ENCODE measurements around the gene BRPF3.

BRPF3 gene

GRCh38 chr6:36197739-36198221, 1.2 kb downstream of the BRPF3 start:
- Histone ChIP-seq H3K27ac (ENCODE audit: low read depth, low read length, poor library complexity, severe bottlenecking) (no peak overlapping the region), H3K79me2 (ENCODE audit: insufficient read depth, low read length) (no peaks in the 10 kb centered on the region), H3K4me2 (ENCODE audit: low read length) (peak overlapping the region; percentile 87), H3K9me3 (ENCODE audit: low read length) (no peaks in the 10 kb centered on the region), H3F3A (ENCODE audit: insufficient read depth, low read length) (no peaks in the 10 kb centered on the region), H4K20me1 (ENCODE audit: insufficient read depth, low read length) (no peaks in the 10 kb centered on the region), H3K36me3 (ENCODE audit: insufficient read depth, low read length) (peaks cover 33% of the 10 kb centered on the region), H3K4me1 (ENCODE audit: insufficient read depth, low read length, severe bottlenecking) (peaks cover 17% of the 10 kb centered on the region), H3K9ac (ENCODE audit: low read length) (no peak overlapping the region; the same call in 1 of the 2 replicates), H2AFZ (ENCODE audit: low read length) (no peak overlapping the region), H3K9me2 (ENCODE audit: low read depth, low read length) (no peaks in the 10 kb centered on the region), H3K27me3 (ENCODE audit: insufficient read depth, low read length) (no peaks in the 10 kb centered on the region), H3K4me3 (ENCODE audit: low read depth, low read length, poor library complexity, severe bottlenecking) (peak overlapping the region; percentile 77)
- TF ChIP-seq EZH2 (IDR thresholded peaks at IDR 0.05; ENCODE audit: borderline replicate concordance, low read length) = no peak
- TF ChIP-seq, protein P1, sequence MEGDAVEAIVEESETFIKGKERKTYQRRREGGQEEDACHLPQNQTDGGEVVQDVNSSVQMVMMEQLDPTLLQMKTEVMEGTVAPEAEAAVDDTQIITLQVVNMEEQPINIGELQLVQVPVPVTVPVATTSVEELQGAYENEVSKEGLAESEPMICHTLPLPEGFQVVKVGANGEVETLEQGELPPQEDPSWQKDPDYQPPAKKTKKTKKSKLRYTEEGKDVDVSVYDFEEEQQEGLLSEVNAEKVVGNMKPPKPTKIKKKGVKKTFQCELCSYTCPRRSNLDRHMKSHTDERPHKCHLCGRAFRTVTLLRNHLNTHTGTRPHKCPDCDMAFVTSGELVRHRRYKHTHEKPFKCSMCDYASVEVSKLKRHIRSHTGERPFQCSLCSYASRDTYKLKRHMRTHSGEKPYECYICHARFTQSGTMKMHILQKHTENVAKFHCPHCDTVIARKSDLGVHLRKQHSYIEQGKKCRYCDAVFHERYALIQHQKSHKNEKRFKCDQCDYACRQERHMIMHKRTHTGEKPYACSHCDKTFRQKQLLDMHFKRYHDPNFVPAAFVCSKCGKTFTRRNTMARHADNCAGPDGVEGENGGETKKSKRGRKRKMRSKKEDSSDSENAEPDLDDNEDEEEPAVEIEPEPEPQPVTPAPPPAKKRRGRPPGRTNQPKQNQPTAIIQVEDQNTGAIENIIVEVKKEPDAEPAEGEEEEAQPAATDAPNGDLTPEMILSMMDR (IDR thresholded peaks at IDR 0.05; ENCODE audit: low read length) = no peak

DNA sequence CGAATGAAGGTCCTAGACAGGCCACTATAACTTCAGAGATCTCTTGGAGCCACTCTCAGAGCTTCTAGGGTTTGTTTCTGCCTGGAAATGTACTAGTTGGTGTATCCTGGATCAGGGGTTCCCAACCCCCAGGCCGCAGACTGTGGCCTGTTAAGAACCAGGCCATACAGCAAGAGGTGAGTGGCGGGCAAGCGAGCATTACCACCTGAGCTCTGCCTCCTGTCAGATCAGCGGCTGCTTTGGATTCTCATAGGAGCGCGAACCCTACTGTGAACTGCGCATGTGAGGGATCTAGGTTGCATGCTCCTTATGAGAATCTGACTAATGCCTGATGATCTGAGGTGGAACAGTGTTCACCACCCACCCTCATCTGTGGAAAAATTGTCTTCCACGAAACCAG, 2.4 kb downstream of the BRPF3 start:
- Histone ChIP-seq H3F3A (ENCODE audit: insufficient read depth, low read length) (no peaks in the 10 kb centered on the region), H3K4me1 (ENCODE audit: insufficient read depth, low read length, severe bottlenecking) (peaks cover 23% of the 10 kb centered on the region), H3K9me3 (ENCODE audit: low read length) (no peaks in the 10 kb centered on the region), H3K27me3 (ENCODE audit: insufficient read depth, low read length) (no peaks in the 10 kb centered on the region), H3K9me2 (ENCODE audit: low read depth, low read length) (no peaks in the 10 kb centered on the region), H2AFZ (ENCODE audit: low read length) (no peak overlapping the region), H4K20me1 (ENCODE audit: insufficient read depth, low read length) (no peaks in the 10 kb centered on the region), H3K9ac (ENCODE audit: low read length) (no peak overlapping the region), H3K4me2 (ENCODE audit: low read length) (no peak overlapping the region), H3K27ac (ENCODE audit: low read depth, low read length, poor library complexity, severe bottlenecking) (no peak overlapping the region), H3K36me3 (ENCODE audit: insufficient read depth, low read length) (peaks cover 45% of the 10 kb centered on the region), H3K79me2 (ENCODE audit: insufficient read depth, low read length) (no peaks in the 10 kb centered on the region), H3K4me3 (ENCODE audit: low read depth, low read length, poor library complexity, severe bottlenecking) (no peak overlapping the region)
- TF ChIP-seq, protein P1 (IDR thresholded peaks at IDR 0.05; ENCODE audit: low read length) = no peak
- no peak for TF ChIP-seq EZH2 (IDR thresholded peaks at IDR 0.05; ENCODE audit: borderline replicate concordance, low read length)

DNA sequence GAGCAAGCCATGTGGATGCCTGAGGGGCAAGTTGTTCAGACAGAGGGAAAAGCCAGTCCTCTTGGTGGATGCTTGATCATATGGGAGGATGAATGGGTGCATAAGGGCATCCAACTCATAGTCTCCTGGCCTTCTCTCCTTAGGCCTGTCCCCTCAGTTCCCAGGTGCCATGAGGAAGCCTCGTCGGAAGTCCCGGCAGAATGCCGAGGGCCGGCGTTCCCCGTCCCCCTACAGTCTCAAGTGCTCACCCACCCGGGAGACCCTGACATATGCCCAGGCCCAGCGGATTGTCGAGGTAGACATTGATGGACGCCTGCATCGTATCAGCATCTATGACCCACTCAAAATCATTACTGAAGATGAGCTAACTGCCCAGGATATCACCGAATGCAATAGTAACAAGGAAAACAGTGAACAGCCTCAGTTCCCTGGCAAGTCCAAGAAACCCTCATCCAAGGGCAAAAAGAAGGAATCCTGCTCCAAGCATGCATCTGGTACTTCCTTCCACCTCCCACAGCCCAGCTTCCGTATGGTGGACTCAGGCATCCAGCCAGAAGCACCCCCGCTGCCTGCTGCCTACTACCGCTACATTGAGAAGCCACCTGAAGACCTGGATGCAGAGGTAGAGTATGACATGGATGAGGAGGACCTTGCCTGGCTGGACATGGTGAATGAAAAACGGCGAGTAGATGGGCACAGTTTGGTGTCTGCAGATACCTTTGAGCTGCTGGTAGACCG, 3.8 kb downstream of the BRPF3 start:
- Histone ChIP-seq H3K4me1 (ENCODE audit: insufficient read depth, low read length, severe bottlenecking) (peaks cover 24% of the 10 kb centered on the region), H3K4me2 (ENCODE audit: low read length) (no peak overlapping the region), H3K27me3 (ENCODE audit: insufficient read depth, low read length) (no peaks in the 10 kb centered on the region), H3K9me3 (ENCODE audit: low read length) (no peaks in the 10 kb centered on the region), H3K79me2 (ENCODE audit: insufficient read depth, low read length) (no peaks in the 10 kb centered on the region), H3K9me2 (ENCODE audit: low read depth, low read length) (no peaks in the 10 kb centered on the region), H4K20me1 (ENCODE audit: insufficient read depth, low read length) (no peaks in the 10 kb centered on the region), H2AFZ (ENCODE audit: low read length) (no peak overlapping the region), H3K27ac (ENCODE audit: low read depth, low read length, poor library complexity, severe bottlenecking) (no peak overlapping the region), H3K9ac (ENCODE audit: low read length) (no peak overlapping the region), H3F3A (ENCODE audit: insufficient read depth, low read length) (no peaks in the 10 kb centered on the region), H3K36me3 (ENCODE audit: insufficient read depth, low read length) (peaks cover 52% of the 10 kb centered on the region), H3K4me3 (ENCODE audit: low read depth, low read length, poor library complexity, severe bottlenecking) (no peak overlapping the region)
- TF ChIP-seq EZH2 (IDR thresholded peaks at IDR 0.05; ENCODE audit: borderline replicate concordance, low read length) = no peak
- TF ChIP-seq, protein P1 (IDR thresholded peaks at IDR 0.05; ENCODE audit: low read length) = no peak
